ENCODE results near the gene MYO9B.
A peak's percentile ranks its signal among the peaks of the same experiment; 100 is the strongest.

MYO9B gene

GRCh38 chr19:17128820-17129219 is 53.2 kb downstream of the MYO9B start:
- Histone ChIP-seq H3K4me1 (ENCODE audit: low read length) (peaks cover 27% of the 10 kb centered on the region), H4K20me1 (ENCODE audit: insufficient read depth, low read length) (peaks cover 8% of the 10 kb centered on the region), H2AFZ (ENCODE audit: low read depth, low read length) (no peak overlapping the region), H3K4me2 (ENCODE audit: low read length) (no peak overlapping the region), H3K79me2 (ENCODE audit: low read length) (peaks cover 35% of the 10 kb centered on the region), H3K9ac (ENCODE audit: low read length) (no peak overlapping the region), H3K4me3 (ENCODE audit: low read length) (no peak overlapping the region), H3K9me3 (ENCODE audit: insufficient read depth, low read length) (no peaks in the 10 kb centered on the region), H3K36me3 (replicated peaks; ENCODE audit: low read depth, low read length) (peaks cover 13% of the 10 kb centered on the region), H3K27ac (ENCODE audit: low read length) (no peak overlapping the region), H3K27me3 (ENCODE audit: low read depth, low read length) (no peaks in the 10 kb centered on the region)
- TF ChIP-seq CTCF (IDR thresholded peaks at IDR 0.05; ENCODE audit: low read depth, low read length): no peak
- no peak for TF ChIP-seq EZH2phosphoT487 (IDR thresholded peaks at IDR 0.05; ENCODE audit: low read depth)

GRCh38 chr19:17129377-17129776 is 53.8 kb downstream of the MYO9B start:
- no peak overlapping the region for H3K4me2 ChIP-seq (ENCODE audit: low read length)
- H4K20me1 ChIP-seq (ENCODE audit: insufficient read depth, low read length): peaks cover 8% of the 10 kb centered on the region
- H3K36me3 ChIP-seq (replicated peaks; ENCODE audit: low read depth, low read length): peaks cover 14% of the 10 kb centered on the region
- H3K27ac ChIP-seq (ENCODE audit: low read length): no peak overlapping the region
- peaks cover 36% of the 10 kb centered on the region for H3K79me2 ChIP-seq (ENCODE audit: low read length)
- H3K9me3 ChIP-seq (ENCODE audit: insufficient read depth, low read length): no peaks in the 10 kb centered on the region
- peaks cover 27% of the 10 kb centered on the region for H3K4me1 ChIP-seq (ENCODE audit: low read length)
- TF ChIP-seq EZH2phosphoT487 (IDR thresholded peaks at IDR 0.05; ENCODE audit: low read depth): no peak
- TF ChIP-seq CTCF (IDR thresholded peaks at IDR 0.05; ENCODE audit: low read depth, low read length): no peak
- no peaks in the 10 kb centered on the region for H3K27me3 ChIP-seq (ENCODE audit: low read depth, low read length)
- no peak overlapping the region for H3K9ac ChIP-seq (ENCODE audit: low read length)
- no peak overlapping the region for H2AFZ ChIP-seq (ENCODE audit: low read depth, low read length)
- H3K4me3 ChIP-seq (ENCODE audit: low read length): no peak overlapping the region

- peaks cover 31% of the 10 kb centered on the region for H3K79me2 ChIP-seq (ENCODE audit: low read length)
- no peaks in the 10 kb centered on the region for H3K27me3 ChIP-seq (ENCODE audit: low read depth, low read length)
- no peak overlapping the region for H3K4me3 ChIP-seq (ENCODE audit: low read length)
- H2AFZ ChIP-seq (ENCODE audit: low read depth, low read length): no peak overlapping the region
- H3K4me2 ChIP-seq (ENCODE audit: low read length): peak overlapping the region; percentile 23; the same call in 1 of the 2 replicates
- peaks cover 18% of the 10 kb centered on the region for H3K36me3 ChIP-seq (replicated peaks; ENCODE audit: low read depth, low read length)
- no peak overlapping the region for H3K27ac ChIP-seq (ENCODE audit: low read length)
- no peaks in the 10 kb centered on the region for H3K9me3 ChIP-seq (ENCODE audit: insufficient read depth, low read length)
- peaks cover 26% of the 10 kb centered on the region for H4K20me1 ChIP-seq (ENCODE audit: insufficient read depth, low read length)
- no peak overlapping the region for H3K9ac ChIP-seq (ENCODE audit: low read length)
- H3K4me1 ChIP-seq (ENCODE audit: low read length): peaks cover 13% of the 10 kb centered on the region
- TF ChIP-seq CTCF (IDR thresholded peaks at IDR 0.05; ENCODE audit: low read depth, low read length) (no peak), EZH2phosphoT487 (IDR thresholded peaks at IDR 0.05; ENCODE audit: low read depth) (no peak)
Measured at GRCh38 chr19:17135001-17135853, 59.6 kb downstream of the MYO9B start.

GRCh38 chr19:17136021-17136420 is 60.4 kb downstream of the MYO9B start:
- H3K9ac ChIP-seq (ENCODE audit: low read length): no peak overlapping the region
- no peaks in the 10 kb centered on the region for H3K9me3 ChIP-seq (ENCODE audit: insufficient read depth, low read length)
- peaks cover 23% of the 10 kb centered on the region for H4K20me1 ChIP-seq (ENCODE audit: insufficient read depth, low read length)
- H3K4me3 ChIP-seq (ENCODE audit: low read length): no peak overlapping the region
- peaks cover 33% of the 10 kb centered on the region for H3K79me2 ChIP-seq (ENCODE audit: low read length)
- H3K36me3 ChIP-seq (replicated peaks; ENCODE audit: low read depth, low read length): peaks cover 18% of the 10 kb centered on the region
- no peak for TF ChIP-seq EZH2phosphoT487 (IDR thresholded peaks at IDR 0.05; ENCODE audit: low read depth)
- no peak for TF ChIP-seq CTCF (IDR thresholded peaks at IDR 0.05; ENCODE audit: low read depth, low read length)
- no peaks in the 10 kb centered on the region for H3K27me3 ChIP-seq (ENCODE audit: low read depth, low read length)
- H3K4me1 ChIP-seq (ENCODE audit: low read length): peaks cover 13% of the 10 kb centered on the region
- H2AFZ ChIP-seq (ENCODE audit: low read depth, low read length): no peak overlapping the region
- H3K4me2 ChIP-seq (ENCODE audit: low read length): no peak overlapping the region
- H3K27ac ChIP-seq (ENCODE audit: low read length): no peak overlapping the region

Data from OCI-LY3 (cell line).